ENCODE data around the gene PDE3B. TPM values are rescaled to one million over a fixed set of nuclear protein-coding genes. Genes with fewer than 3 reads are reported as not detected.

Gene PDE3B
- total and polyA plus RNA-seq, 9 of the 15 experiments (the other 6 are each of a cell fraction or from before 2014, with no cell fraction given): 2.3 to 22.5 (median 12.2) TPM

GRCh38 chr11:14687456-14687855, 43.9 kb downstream of the PDE3B start:
- no peak for FAIRE-seq
- BruUV-seq (replicated peaks): no TSS peak

More at GRCh38 chr11:14687456-14687855, 43.9 kb downstream of the PDE3B start:
- Histone ChIP-seq H3K9me1 (ENCODE audit: control insufficient read depth, insufficient read depth, low read length) (no peaks in the 10 kb centered on the region), H3K36me3 (ENCODE audit: control insufficient read depth, insufficient read depth, low read length) (0 out of 3 replicates have a peak, but pooled peaks cover 2% of the 10 kb centered on the region), H3K9ac (ENCODE audit: insufficient read depth in 1 of 2, low read depth in 2 of 2, low read length in 2 of 2) (no peak overlapping the region), H3K27me3 (ENCODE audit: control insufficient read depth in 2 of 2, insufficient read depth in 2 of 2, low read length in 2 of 2) (no peaks in the 10 kb centered on the region), H3K79me2 (ENCODE audit: control insufficient read depth, insufficient read depth, low read length) (peaks cover 34% of the 10 kb centered on the region; the same call in 2 of the 3 replicates), H3K4me1 (replicated peaks in 1 of 2; ENCODE audit: control insufficient read depth in 2 of 2, insufficient read depth in 2 of 2, low read length in 2 of 2) (peaks cover 0 to 8% of the 10 kb centered on the region in 2 experiments; a peak in 1 of 5 replicates), H3K4me2 (ENCODE audit: insufficient read depth, low read length) (no peak overlapping the region), H3K9me3 (replicated peaks; ENCODE audit: control insufficient read depth, insufficient read depth, low read depth, low read length) (no peaks in the 10 kb centered on the region), H4K20me1 (replicated peaks; ENCODE audit: control insufficient read depth, insufficient read depth, low read length) (no peaks in the 10 kb centered on the region), H3K4me3 (no peak overlapping the region), H2AFZ (ENCODE audit: low read depth, low read length) (no peak overlapping the region), H3K27ac (ENCODE audit: extremely low read depth, low read depth, low read length) (no peak overlapping the region)
- POLR2A ChIA-PET: no interaction called here
- in situ Hi-C loops (cut with MboI) (no loop called here), intact Hi-C loops (cut with micrococcal nuclease) (no loop called here)
- ATAC-seq (no peak), DNase-seq (ENCODE audit: extremely low read depth in 1 of 4, low spot score in 3 of 4) (no peak)
- CTCF ChIA-PET (ENCODE audit: low intra/inter-chr PET ratio): no interaction called here
- TF ChIP-seq CC2D1A (IDR thresholded peaks at IDR 0.05) (no peak), RUNX1 (IDR thresholded peaks at IDR 0.05; ENCODE audit: low read depth) (no peak), RBM17 (IDR thresholded peaks at IDR 0.05; ENCODE audit: borderline replicate concordance, low read depth, low read length) (no peak), MGA (IDR thresholded peaks at IDR 0.05) (no peak), ZFP1 (CRISPR knock-in tag; IDR thresholded peaks at IDR 0.05) (peak; percentile 89), PRDM10 (IDR thresholded peaks at IDR 0.05; ENCODE audit: partially characterized antibody) (peak; percentile 76)

Data from K562 (cell line).